NCI-H2227 (cell line): ENCODE results near the gene SPDYE2B.
"Not testable (repeated sequence)": the region's sequence is repeated elsewhere in the genome, so short reads cannot be mapped to it uniquely, and the experiment has no call there.

Source experiments
- DNase-seq: peaks from one replicate; lab custom pipeline; 2025; ENCODE audit not compliant: unreplicated experiment; lab: John Stamatoyannopoulos, UW

SPDYE2B gene

GRCh38 chr7:102698962-102699750 lies 49.0 kb downstream of the SPDYE2B start:
- not testable (repeated sequence) for DNase-seq
